Transverse colon (tissue), 4 donors: Measurements from ENCODE around the gene CERS5. TPM values are rescaled to one million over a fixed set of nuclear protein-coding genes. Genes with fewer than 3 reads are reported as not detected.
"Not testable (repeated sequence)": the region's sequence is repeated elsewhere in the genome, so short reads cannot be mapped to it uniquely, and the experiment has no call there.

Source experiments
- DNase-seq: peaks from one replicate; pipeline ENCODE4 v3.0.0-alpha.2; 2019
- H3K27ac ChIP-seq, 4 donors: fragments of 200-600 bp; sonication (generic); 2 replicates each; pipeline ENCODE4 v1.5.1; 2016 to 2018; ENCODE audit warnings: inconsistent platforms in 4 of 4
- H3K27me3 ChIP-seq: fragments of 200-600 bp; sonication (generic); 2 replicates; pipeline ENCODE4 v1.5.1; 2017; ENCODE audit warnings: inconsistent platforms
- H3K36me3 ChIP-seq, 4 donors: fragments of 200-600 bp; sonication (generic); 2 replicates each; pipeline ENCODE4 v1.5.1; 2017 to 2019; ENCODE audit warnings: inconsistent platforms in 4 of 4
- H3K4me1 ChIP-seq, 4 donors: fragments of 200-600 bp; sonication (generic); 2 replicates each; pipeline ENCODE4 v1.5.1; 2017 to 2020; ENCODE audit warnings: inconsistent platforms in 4 of 4
- H3K4me3 ChIP-seq, 4 donors: fragments of 200-600 bp; sonication (generic); 1 replicate in 1 of 4; 2 replicates in 3 of 4; pipeline versions ENCODE4 v1.5.1 to v1.6.1; 2017 to 2019; ENCODE audit warnings: inconsistent platforms in 4 of 4
- H3K9me3 ChIP-seq, 2 donors: fragments of 200-600 bp; sonication (generic); 2 replicates each; pipeline ENCODE4 v1.5.1; 2017 to 2019; ENCODE audit warnings: inconsistent platforms in 2 of 2
- EP300 ChIP-seq: sonication (generic); formaldehyde crosslinking; IDR thresholded peaks from one replicate; pipeline ENCODE4 v1.6.1; 2017; ENCODE audit warnings: antibody characterized with exemption, low read depth
- POLR2A ChIP-seq: fragments of 450-650 bp; IDR thresholded peaks from one replicate; pipeline ENCODE4 v1.6.1; 2016; ENCODE audit warnings: antibody characterized with exemption, mild to moderate bottlenecking, moderate library complexity
- POLR2AphosphoS5 ChIP-seq, 3 donors: sonication (generic); formaldehyde crosslinking; IDR thresholded peaks; one replicate each; pipeline ENCODE4 v1.6.1; 2016; ENCODE audit warnings: antibody characterized with exemption in 3 of 3
- WGBS, 2 donors: methylation state at CpG; one replicate each; pipeline ENCODE4 v1.1.5; 2018; ENCODE audit warnings: low coverage in 1 of 2; 5-methylcytosine and 5-hydroxymethylcytosine counted together
- in situ Hi-C, 4 donors: fragments of 200-750 bp; cut with MboI; loops; one replicate each; pipeline versions ENCODE4 v1.15.0 to v1.15.1; 2017; ENCODE audit warnings: low sequenced_read_pairs in 3 of 4, low pct_ligation_motif_present in 1 of 4, low pct_unique_long_range_greater_than_20kb in 1 of 4
- intact Hi-C: fragments of 100-400 bp; cut with DNase I; formaldehyde crosslinking; loops from one replicate; pipeline ENCODE4 v1.15.1; 2023; ENCODE audit warnings: low total_unique reads
- total RNA-seq, 4 donors: library from RNA; depleted of rRNA; stranded (reverse); fragments of >200 nt; gene quantifications; one replicate each; pipeline ENCODE4 v1.1.0, GENCODE V29; 2016
- TF ChIP-seq, protein P1 (sequence below), 5 experiments: fragments of 200-600 bp in 3 of 5; fragments of 450-650 bp in 2 of 5; sonication (generic) in 3 of 5; IDR thresholded peaks; 1 replicate in 2 of 5; 2 replicates in 3 of 5; pipeline ENCODE4 v1.5.1; 2016 to 2017; ENCODE audit warnings: antibody characterized with exemption in 5 of 5, inconsistent platforms in 3 of 5, mild to moderate bottlenecking in 2 of 5, moderate library complexity in 1 of 5

The CERS5 gene
- total RNA-seq, 4 donors from 2014 or later = 17.5 to 32.5 (median 21.0) TPM

DNA sequence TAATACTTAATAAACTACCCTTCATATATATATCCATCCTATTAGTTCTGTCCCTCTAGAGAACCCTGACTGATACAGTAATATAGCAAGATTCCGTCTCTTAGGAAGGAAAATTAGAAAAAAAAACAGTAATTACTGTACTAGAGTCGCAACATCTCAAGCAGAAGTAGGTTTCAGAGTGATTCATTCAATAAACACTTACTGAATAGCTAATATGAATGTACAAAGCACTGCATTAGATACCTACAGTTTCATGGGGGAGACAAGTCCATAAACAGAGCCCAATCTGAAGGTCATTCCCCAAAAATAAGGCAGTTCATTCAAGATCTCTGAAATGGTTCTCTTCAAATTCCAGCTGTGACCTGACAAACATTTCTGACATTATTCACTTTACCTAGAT lies 9.9 kb downstream of the CERS5 start:
- TF ChIP-seq POLR2A (no peak), EP300 (no peak), POLR2AphosphoS5 (IDR thresholded peaks at IDR 0.05) (no peak)
- TF ChIP-seq, protein P1, sequence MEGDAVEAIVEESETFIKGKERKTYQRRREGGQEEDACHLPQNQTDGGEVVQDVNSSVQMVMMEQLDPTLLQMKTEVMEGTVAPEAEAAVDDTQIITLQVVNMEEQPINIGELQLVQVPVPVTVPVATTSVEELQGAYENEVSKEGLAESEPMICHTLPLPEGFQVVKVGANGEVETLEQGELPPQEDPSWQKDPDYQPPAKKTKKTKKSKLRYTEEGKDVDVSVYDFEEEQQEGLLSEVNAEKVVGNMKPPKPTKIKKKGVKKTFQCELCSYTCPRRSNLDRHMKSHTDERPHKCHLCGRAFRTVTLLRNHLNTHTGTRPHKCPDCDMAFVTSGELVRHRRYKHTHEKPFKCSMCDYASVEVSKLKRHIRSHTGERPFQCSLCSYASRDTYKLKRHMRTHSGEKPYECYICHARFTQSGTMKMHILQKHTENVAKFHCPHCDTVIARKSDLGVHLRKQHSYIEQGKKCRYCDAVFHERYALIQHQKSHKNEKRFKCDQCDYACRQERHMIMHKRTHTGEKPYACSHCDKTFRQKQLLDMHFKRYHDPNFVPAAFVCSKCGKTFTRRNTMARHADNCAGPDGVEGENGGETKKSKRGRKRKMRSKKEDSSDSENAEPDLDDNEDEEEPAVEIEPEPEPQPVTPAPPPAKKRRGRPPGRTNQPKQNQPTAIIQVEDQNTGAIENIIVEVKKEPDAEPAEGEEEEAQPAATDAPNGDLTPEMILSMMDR (IDR thresholded peaks at IDR 0.05) = no peak
- DNase-seq = no peak
- H3K9me3 ChIP-seq = no peaks in the 10 kb centered on the region
- intact Hi-C loops (no loop called here), in situ Hi-C loops (no loop called here)
- H3K36me3 ChIP-seq = no peaks in the 10 kb centered on the region
- no peak overlapping the region for H3K4me3 ChIP-seq
- no peaks in the 10 kb centered on the region for H3K4me1 ChIP-seq
- H3K27ac ChIP-seq = no peak overlapping the region
- H3K27me3 ChIP-seq = no peaks in the 10 kb centered on the region
- WGBS, 2 donors = 81 to 91% methylated on average over 2 of the region's 2 CpGs

DNA sequence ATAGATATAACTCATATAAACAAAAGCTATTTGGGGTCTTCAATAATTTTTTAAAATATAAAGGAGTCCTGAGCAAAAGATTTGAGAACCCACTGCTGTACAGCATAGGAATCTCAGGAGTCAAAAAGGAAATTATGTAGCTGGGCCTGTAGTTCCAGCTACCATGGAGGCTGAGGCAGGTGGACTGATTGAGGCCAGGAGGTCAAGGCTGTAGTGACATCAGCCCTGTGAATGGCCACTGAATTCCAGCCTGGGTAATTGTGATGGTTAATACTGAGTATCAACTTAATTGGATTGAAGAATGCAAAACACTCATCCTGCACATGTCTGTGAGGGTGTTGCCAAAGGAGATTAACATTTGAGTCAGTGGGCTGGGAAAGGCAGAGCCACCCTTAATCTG lies 10.5 kb downstream of the CERS5 start:
- no peaks in the 10 kb centered on the region for H3K27me3 ChIP-seq
- no peak overlapping the region for H3K27ac ChIP-seq
- in situ Hi-C loops = no loop called here
- H3K4me3 ChIP-seq = no peak overlapping the region
- TF ChIP-seq, protein P1 (IDR thresholded peaks at IDR 0.05) = no peak
- no peak for TF ChIP-seq EP300
- no peak for TF ChIP-seq POLR2AphosphoS5 (IDR thresholded peaks at IDR 0.05)
- no peak for TF ChIP-seq POLR2A
- no peak for DNase-seq
- H3K36me3 ChIP-seq = no peaks in the 10 kb centered on the region
- no peaks in the 10 kb centered on the region for H3K4me1 ChIP-seq
- H3K9me3 ChIP-seq = no peaks in the 10 kb centered on the region
- intact Hi-C loops = no loop called here

DNA sequence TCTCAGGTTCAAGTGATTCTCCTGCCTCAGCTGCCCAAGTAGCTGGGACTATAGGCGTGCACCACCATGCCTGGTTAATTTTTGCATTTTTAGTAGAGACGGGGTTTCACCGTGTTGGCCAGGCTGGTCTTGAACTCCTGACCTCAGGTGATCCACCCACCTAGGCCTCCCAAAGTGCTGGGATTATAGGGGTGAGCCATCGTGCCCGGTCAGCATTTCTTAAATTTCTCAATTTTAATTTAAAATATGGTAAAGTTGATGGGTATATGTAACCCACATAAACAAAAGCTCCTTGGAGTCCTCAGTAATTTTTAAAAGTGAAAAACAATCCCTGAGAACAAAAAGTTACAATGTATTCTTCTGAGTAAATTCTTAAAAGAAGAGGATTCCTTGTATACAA lies 12.2 kb downstream of the CERS5 start:
- H3K36me3 ChIP-seq, H3K27ac ChIP-seq, H3K4me1 ChIP-seq, intact Hi-C loops, H3K4me3 ChIP-seq, in situ Hi-C loops, H3K27me3 ChIP-seq, H3K9me3 ChIP-seq, DNase-seq: not testable (repeated sequence)
- WGBS, 2 donors = 92 to 99% methylated on average over 4 to 5 of the region's 5 CpGs

DNA sequence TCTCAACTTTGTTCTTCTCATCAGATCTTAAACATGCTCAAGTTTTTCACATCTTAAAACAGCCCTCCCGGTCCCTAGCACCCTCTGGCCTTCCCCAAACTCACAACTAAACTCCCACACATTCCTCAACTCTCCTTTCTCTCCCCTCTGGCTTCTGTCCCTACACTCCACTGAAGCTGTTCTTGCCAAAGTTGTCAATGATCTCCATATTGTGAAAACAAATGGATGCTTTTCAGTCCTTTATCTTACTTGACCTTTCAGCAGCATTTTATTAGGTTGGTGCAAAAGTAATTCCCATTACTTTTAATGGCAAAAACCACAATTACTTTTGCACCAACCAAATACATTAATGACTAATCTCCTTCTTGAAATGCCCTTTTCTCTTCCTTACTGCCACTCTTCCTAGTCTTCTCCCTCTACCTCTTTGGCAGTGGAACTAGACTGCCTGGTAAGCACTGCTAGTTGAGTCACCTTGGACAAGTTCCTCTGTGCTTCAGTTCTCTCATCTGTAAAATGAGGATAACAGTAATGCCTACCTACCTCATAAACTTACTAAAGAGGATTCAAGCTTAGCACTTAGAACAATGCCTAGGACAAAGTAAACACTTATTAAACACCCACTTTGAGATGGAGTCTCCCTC lies 16.0 kb downstream of the CERS5 start:
- intact Hi-C loops (no loop called here), in situ Hi-C loops (no loop called here)
- no peaks in the 10 kb centered on the region for H3K9me3 ChIP-seq
- no peak overlapping the region for H3K4me3 ChIP-seq
- H3K27me3 ChIP-seq = no peaks in the 10 kb centered on the region
- 35 to 85% methylated on average over 1 of the region's 1 CpG for WGBS, 2 donors
- no peak for TF ChIP-seq EP300
- TF ChIP-seq POLR2AphosphoS5 (IDR thresholded peaks at IDR 0.05) = no peak
- TF ChIP-seq POLR2A = no peak
- TF ChIP-seq, protein P1 (IDR thresholded peaks at IDR 0.05) = no peak
- H3K27ac ChIP-seq = no peak overlapping the region
- no peaks in the 10 kb centered on the region for H3K4me1 ChIP-seq
- no peaks in the 10 kb centered on the region for H3K36me3 ChIP-seq
- DNase-seq = no peak

DNA sequence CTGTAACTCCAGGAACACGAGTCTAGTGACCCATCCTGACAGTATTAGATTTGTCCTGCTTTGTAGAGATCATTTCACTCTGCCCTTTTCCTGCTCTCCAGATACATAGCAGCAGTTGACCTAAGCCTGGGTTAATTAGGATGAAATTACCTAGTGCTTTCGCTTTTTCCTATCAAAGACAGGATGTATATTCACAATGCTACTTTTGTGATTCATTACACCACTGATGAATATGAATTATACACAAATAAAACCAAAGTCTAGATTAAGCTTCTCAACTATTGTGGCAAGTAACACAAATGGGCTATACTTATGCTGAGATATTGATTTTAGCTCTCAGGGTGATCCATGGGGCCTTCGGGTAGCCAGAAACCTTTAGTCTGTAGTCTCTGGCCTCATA lies 17.9 kb downstream of the CERS5 start:
- intact Hi-C loops = no loop called here
- Histone ChIP-seq H3K4me1 (no peaks in the 10 kb centered on the region), H3K4me3 (no peak overlapping the region), H3K9me3 (no peaks in the 10 kb centered on the region), H3K36me3 (no peaks in the 10 kb centered on the region), H3K27me3 (no peaks in the 10 kb centered on the region), H3K27ac (no peak overlapping the region)
- TF ChIP-seq POLR2AphosphoS5 (IDR thresholded peaks at IDR 0.05) (no peak), POLR2A (no peak), EP300 (no peak)
- TF ChIP-seq, protein P1 (IDR thresholded peaks at IDR 0.05) = no peak
- in situ Hi-C loops = no loop called here
- no peak for DNase-seq
- WGBS, 2 donors = 53 to 62% methylated on average over 3 of the region's 3 CpGs

DNA sequence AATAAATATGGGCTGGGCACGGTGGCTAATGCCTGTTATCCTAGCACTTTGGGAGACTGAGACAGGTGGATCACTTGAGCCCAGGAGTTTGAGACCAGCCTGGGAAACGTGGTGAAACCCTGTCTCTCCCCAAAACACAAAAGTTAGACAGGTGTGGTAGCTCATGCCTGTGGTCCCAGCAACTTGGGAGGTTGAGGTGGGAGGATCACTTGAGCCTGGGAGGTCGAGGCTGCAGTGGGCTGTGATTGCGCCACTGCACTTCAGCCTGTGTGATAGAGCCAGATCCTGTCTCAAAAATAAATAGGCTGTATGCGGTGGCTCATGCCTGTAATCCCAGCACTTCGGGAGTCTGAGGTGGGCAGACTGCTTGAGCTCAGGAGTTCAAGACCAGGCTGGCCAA lies 19.2 kb downstream of the CERS5 start:
- H3K27ac ChIP-seq, H3K4me1 ChIP-seq, H3K9me3 ChIP-seq, H3K27me3 ChIP-seq, H3K4me3 ChIP-seq, intact Hi-C loops, H3K36me3 ChIP-seq, DNase-seq, in situ Hi-C loops: not testable (repeated sequence)
- 82 to 90% methylated on average over 2 to 6 of the region's 6 CpGs for WGBS, 2 donors
